ENCODE data around the gene ERP44.

ERP44 gene

DNA sequence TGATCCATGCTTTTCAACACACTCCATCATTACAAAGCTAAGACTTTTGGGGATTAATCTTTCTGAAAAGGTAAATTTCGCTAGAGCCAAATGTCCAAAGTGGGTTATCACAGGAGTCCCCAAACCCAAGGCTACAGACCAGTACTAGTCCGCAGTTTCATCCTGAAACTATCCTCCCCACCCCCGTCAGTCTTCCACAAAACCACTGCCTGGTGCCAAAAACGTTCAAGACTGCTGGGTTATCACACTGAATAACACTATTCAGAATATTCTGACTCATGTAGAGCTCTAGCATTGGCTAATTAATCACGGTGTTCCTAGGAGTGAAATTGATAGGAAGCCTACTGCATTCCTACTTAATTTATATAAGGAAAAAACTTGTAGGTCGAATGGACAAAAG is 24.7 kb downstream of the ERP44 start:
- no peak for DNase-seq (ENCODE audit: low read depth in 1 of 2, low spot score in 1 of 2)
- TF ChIP-seq, protein P1, sequence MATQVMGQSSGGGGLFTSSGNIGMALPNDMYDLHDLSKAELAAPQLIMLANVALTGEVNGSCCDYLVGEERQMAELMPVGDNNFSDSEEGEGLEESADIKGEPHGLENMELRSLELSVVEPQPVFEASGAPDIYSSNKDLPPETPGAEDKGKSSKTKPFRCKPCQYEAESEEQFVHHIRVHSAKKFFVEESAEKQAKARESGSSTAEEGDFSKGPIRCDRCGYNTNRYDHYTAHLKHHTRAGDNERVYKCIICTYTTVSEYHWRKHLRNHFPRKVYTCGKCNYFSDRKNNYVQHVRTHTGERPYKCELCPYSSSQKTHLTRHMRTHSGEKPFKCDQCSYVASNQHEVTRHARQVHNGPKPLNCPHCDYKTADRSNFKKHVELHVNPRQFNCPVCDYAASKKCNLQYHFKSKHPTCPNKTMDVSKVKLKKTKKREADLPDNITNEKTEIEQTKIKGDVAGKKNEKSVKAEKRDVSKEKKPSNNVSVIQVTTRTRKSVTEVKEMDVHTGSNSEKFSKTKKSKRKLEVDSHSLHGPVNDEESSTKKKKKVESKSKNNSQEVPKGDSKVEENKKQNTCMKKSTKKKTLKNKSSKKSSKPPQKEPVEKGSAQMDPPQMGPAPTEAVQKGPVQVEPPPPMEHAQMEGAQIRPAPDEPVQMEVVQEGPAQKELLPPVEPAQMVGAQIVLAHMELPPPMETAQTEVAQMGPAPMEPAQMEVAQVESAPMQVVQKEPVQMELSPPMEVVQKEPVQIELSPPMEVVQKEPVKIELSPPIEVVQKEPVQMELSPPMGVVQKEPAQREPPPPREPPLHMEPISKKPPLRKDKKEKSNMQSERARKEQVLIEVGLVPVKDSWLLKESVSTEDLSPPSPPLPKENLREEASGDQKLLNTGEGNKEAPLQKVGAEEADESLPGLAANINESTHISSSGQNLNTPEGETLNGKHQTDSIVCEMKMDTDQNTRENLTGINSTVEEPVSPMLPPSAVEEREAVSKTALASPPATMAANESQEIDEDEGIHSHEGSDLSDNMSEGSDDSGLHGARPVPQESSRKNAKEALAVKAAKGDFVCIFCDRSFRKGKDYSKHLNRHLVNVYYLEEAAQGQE (IDR thresholded peaks at IDR 0.05; ENCODE audit: insufficient replicate concordance, low read depth): no peak
- no peak for TF ChIP-seq GABPA (IDR thresholded peaks at IDR 0.05; ENCODE audit: low read depth)
- TF ChIP-seq, protein P2, sequence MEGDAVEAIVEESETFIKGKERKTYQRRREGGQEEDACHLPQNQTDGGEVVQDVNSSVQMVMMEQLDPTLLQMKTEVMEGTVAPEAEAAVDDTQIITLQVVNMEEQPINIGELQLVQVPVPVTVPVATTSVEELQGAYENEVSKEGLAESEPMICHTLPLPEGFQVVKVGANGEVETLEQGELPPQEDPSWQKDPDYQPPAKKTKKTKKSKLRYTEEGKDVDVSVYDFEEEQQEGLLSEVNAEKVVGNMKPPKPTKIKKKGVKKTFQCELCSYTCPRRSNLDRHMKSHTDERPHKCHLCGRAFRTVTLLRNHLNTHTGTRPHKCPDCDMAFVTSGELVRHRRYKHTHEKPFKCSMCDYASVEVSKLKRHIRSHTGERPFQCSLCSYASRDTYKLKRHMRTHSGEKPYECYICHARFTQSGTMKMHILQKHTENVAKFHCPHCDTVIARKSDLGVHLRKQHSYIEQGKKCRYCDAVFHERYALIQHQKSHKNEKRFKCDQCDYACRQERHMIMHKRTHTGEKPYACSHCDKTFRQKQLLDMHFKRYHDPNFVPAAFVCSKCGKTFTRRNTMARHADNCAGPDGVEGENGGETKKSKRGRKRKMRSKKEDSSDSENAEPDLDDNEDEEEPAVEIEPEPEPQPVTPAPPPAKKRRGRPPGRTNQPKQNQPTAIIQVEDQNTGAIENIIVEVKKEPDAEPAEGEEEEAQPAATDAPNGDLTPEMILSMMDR (IDR thresholded peaks at IDR 0.05; ENCODE audit: insufficient read depth, low read length): no peak
- no peak for TF ChIP-seq SPI1 (IDR thresholded peaks at IDR 0.05; ENCODE audit: borderline replicate concordance, low read depth)
- no peak for TF ChIP-seq POLR2AphosphoS5 (IDR thresholded peaks at IDR 0.05; ENCODE audit: low read depth)
- no peak overlapping the region for H3K4me3 ChIP-seq (replicated peaks; ENCODE audit: insufficient read depth, low read length)
- H3K27ac ChIP-seq (replicated peaks): no peak overlapping the region
- H3K27me3 ChIP-seq (ENCODE audit: insufficient read depth, poor library complexity, severe bottlenecking): no peaks in the 10 kb centered on the region

DNA sequence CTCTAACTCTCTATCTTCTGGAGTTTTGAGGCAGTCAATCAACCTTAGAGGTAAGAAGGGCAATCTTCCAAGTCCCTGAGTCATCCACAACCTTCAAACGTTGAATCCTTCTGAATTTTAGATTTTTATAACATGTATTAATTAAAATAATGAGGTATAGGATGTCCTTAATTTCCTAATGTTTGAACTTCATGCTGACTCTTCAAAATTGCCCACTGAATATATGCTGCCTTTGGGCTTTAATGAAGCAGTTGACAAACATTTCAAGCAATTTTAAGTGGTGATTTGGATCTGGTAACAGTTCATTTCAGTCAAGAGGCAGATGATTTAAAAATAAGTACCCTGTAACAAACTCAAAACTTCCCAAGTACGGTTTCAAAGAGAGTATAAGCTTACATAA is 26.0 kb downstream of the ERP44 start:
- H3K4me3 ChIP-seq (replicated peaks; ENCODE audit: insufficient read depth, low read length): no peak overlapping the region
- H3K27ac ChIP-seq (replicated peaks): no peak overlapping the region
- TF ChIP-seq, protein P1 (IDR thresholded peaks at IDR 0.05; ENCODE audit: insufficient replicate concordance, low read depth): no peak
- TF ChIP-seq, protein P2 (IDR thresholded peaks at IDR 0.05; ENCODE audit: insufficient read depth, low read length): no peak
- TF ChIP-seq POLR2AphosphoS5 (IDR thresholded peaks at IDR 0.05; ENCODE audit: low read depth) (no peak), GABPA (IDR thresholded peaks at IDR 0.05; ENCODE audit: low read depth) (no peak), SPI1 (IDR thresholded peaks at IDR 0.05; ENCODE audit: borderline replicate concordance, low read depth) (no peak)
- H3K27me3 ChIP-seq (ENCODE audit: insufficient read depth, poor library complexity, severe bottlenecking): no peaks in the 10 kb centered on the region
- DNase-seq (ENCODE audit: low read depth in 1 of 2, low spot score in 1 of 2): no peak

DNA sequence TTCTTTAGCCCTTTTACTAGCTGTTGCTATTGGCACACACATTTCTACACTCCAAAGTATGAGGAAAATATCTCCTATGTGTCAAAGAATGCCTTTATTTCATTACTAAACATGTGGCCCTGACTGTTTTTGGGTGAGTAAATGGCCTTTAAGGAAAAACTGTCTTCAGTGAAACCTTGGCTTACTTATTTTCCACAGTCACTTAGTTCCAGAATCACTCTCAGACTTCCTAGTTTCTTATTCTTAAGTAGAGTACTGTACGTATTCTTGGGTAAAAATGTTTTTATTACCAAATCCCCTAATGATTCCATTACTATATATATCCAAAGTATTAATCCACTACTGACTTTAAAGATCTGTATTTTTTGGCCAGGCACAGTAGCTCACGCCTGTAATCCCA is 27.5 kb downstream of the ERP44 start:
- H3K27ac ChIP-seq (replicated peaks): no peak overlapping the region
- TF ChIP-seq GABPA (IDR thresholded peaks at IDR 0.05; ENCODE audit: low read depth) (no peak), POLR2AphosphoS5 (IDR thresholded peaks at IDR 0.05; ENCODE audit: low read depth) (no peak)
- TF ChIP-seq, protein P1 (IDR thresholded peaks at IDR 0.05; ENCODE audit: insufficient replicate concordance, low read depth): no peak
- TF ChIP-seq, protein P2 (IDR thresholded peaks at IDR 0.05; ENCODE audit: insufficient read depth, low read length): no peak
- H3K4me3 ChIP-seq (replicated peaks; ENCODE audit: insufficient read depth, low read length): no peak overlapping the region
- no peak for DNase-seq (ENCODE audit: low read depth in 1 of 2, low spot score in 1 of 2)
- H3K27me3 ChIP-seq (ENCODE audit: insufficient read depth, poor library complexity, severe bottlenecking): no peaks in the 10 kb centered on the region
